Right renal pelvis (tissue), 4 donors: Measurements from ENCODE around the gene ZNF280C. TPM values are rescaled to one million over a fixed set of nuclear protein-coding genes. Genes with fewer than 3 reads are reported as not detected.
"Not testable (repeated sequence)": the region's sequence is repeated elsewhere in the genome, so short reads cannot be mapped to it uniquely, and the experiment has no call there.

Source experiments
- DNase-seq, 4 donors: peaks; one replicate each; pipeline ENCODE4 v3.0.0-alpha.2; 2013; ENCODE audit warnings: low read depth in 4 of 4, low spot score in 3 of 4, missing footprints in 1 of 4
- polyA plus RNA-seq, 4 donors: library from polyadenylated mRNA; unstranded; fragments of 120-200 nt; gene quantifications; one replicate each; pipeline ENCODE4 v1.2.1, GENCODE V29; 2013; ENCODE audit not compliant: insufficient read length in 4 of 4

ZNF280C gene
- polyA plus RNA-seq: 1 to 10 TPM; 5.6 to 8.1 (median 7.4) TPM

- peak; percentile 67 to 82 (median 76) for DNase-seq
Measured at GRCh38 chrX:130268449-130269170, at the start of gene ZNF280C. Gene ZNF280C (minus strand): TSS chrX:130268899. CDS start chrX:130260449, 8,450 bp downstream.

GRCh38 chrX:130304587-130305368 lies 36.1 kb upstream of the ZNF280C start:
- no peak for DNase-seq

- no peak for DNase-seq
Measured at GRCh38 chrX:130301977-130302376, 33.3 kb upstream of the ZNF280C start.

GRCh38 chrX:130301405-130301804 lies 32.7 kb upstream of the ZNF280C start:
- no peak for DNase-seq

GRCh38 chrX:130300010-130300282 lies 31.2 kb upstream of the ZNF280C start:
- no peak for DNase-seq

GRCh38 chrX:130299279-130300009 lies 30.7 kb upstream of the ZNF280C start:
- no peak for DNase-seq

GRCh38 chrX:130296743-130297142 lies 28.0 kb upstream of the ZNF280C start:
- DNase-seq: no peak

- DNase-seq: no peak
Measured at GRCh38 chrX:130296297-130296678, 27.6 kb upstream of the ZNF280C start.

GRCh38 chrX:130295519-130296296 lies 27.0 kb upstream of the ZNF280C start:
- DNase-seq: no peak

GRCh38 chrX:130287071-130287770 lies 18.5 kb upstream of the ZNF280C start:
- no peak for DNase-seq

- no peak for DNase-seq
Measured at GRCh38 chrX:130285710-130286109, 17.0 kb upstream of the ZNF280C start.

- DNase-seq: no peak
Measured at GRCh38 chrX:130285069-130285620, 16.4 kb upstream of the ZNF280C start.

GRCh38 chrX:130282151-130282550 lies 13.5 kb upstream of the ZNF280C start:
- DNase-seq: no peak

- no peak for DNase-seq
Measured at GRCh38 chrX:130280901-130281300, 12.2 kb upstream of the ZNF280C start.

- not testable (repeated sequence) for DNase-seq
Measured at GRCh38 chrX:130272253-130272652, 3.6 kb upstream of the ZNF280C start.

- DNase-seq: not testable (repeated sequence)
Measured at GRCh38 chrX:130269391-130269790, 692 bp upstream of the ZNF280C start.

- peak in 1 of 4 donors; percentile 25 for DNase-seq
Measured at GRCh38 chrX:130267956-130268448, 697 bp downstream of the ZNF280C start.

- no peak for DNase-seq
Measured at GRCh38 chrX:130264573-130264972, 4.1 kb downstream of the ZNF280C start.

- no peak for DNase-seq
Measured at GRCh38 chrX:130263016-130263415, 5.7 kb downstream of the ZNF280C start.

- DNase-seq: no peak
Measured at GRCh38 chrX:130262231-130262630, 6.5 kb downstream of the ZNF280C start.
